HG03159 (cell line): ENCODE data around the gene ZNRF3.
"Not testable (repeated sequence)": the region's sequence is repeated elsewhere in the genome, so short reads cannot be mapped to it uniquely, and the experiment has no call there.

Experiments
- ATAC-seq: cut with Tn5 transposase; IDR thresholded peaks from one replicate; pipeline ENCODE4 v1.9.1; 2021; ENCODE audit warnings: mild to moderate bottlenecking, moderate library complexity; ENCODE audit not compliant: unreplicated experiment

Gene ZNRF3

GRCh38 chr22:29000641-29001040 lies 117.3 kb downstream of the ZNRF3 start:
- no peak for ATAC-seq

- ATAC-seq = no peak
These were observed 119.2 kb downstream of the ZNRF3 start for GRCh38 chr22:29002603-29003002.

DNA sequence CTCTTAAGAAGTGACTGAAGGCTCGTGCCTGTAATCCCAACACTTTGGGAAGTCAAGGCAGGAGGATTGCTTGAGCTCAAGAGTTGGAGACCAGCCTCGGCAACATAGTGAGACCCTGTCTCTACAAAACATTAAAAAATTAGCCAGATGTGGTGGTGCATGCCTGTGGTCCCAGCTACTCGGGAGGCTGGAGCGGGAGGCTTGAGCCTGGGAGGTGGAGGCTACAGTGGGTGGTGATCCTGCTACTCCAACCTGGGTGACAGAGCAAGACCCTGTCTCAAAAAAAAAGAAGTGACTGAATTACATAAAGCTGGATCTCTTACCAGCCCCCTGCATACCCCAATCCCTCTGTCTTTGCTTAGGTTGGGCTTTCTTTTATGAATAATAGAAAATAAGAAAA lies 120.2 kb downstream of the ZNRF3 start:
- ATAC-seq = no peak

DNA sequence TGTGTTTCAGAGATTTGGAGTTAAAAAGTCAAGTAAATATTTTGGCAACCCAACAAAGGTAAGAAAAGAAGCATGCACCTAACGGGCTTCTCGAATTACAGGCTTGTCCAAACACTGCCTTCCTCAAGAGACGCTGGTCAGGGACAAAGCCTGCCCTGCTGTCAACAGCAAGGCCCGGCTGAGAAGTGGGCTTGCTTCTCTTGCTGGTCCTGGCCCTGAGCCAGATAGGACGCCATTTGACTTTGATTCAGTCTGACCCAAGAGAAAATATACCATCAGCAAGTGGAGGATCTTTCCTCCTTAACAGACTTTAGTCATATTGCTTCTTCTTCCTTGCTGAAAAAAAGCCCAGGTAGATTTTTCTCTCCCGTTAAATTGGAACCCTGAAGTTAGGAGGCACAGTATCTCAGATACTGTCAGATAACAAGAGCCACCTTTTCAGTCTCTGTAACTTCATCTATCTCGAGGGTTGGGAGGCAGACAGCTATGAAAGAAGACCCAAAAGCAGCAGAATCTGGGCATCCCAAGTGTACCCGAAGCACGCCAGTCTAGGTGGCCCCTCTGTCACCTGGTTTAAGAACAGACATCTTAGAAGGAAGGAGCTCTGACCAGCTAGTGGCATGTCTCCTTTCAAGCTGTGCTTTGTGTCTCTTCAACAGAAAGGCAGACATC lies 120.7 kb downstream of the ZNRF3 start:
- ATAC-seq = no peak

- no peak for ATAC-seq
These were observed 121.4 kb downstream of the ZNRF3 start for GRCh38 chr22:29004647-29005371.

DNA sequence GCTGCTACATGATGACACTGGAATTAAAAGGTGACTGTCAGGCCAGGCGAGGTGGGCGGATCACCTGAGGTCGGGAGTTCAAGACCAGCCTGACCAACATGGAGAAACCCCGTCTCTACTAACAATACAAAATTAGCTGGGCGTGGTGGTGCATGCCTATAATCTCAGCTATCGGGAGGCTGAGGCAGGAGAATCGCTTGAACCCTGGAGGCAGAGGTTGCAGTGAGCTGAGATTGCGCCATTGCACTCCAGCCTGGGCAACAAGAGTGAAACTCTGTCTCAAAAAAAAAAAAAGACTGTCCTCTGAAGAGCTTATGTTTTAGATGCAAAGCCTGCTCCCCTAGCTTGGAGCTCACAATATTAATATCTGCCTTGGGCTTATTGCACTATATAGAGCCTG lies 122.4 kb downstream of the ZNRF3 start:
- not testable (repeated sequence) for ATAC-seq

- ATAC-seq = no peak
These were observed 123.0 kb downstream of the ZNRF3 start for GRCh38 chr22:29006346-29006745.

- ATAC-seq = no peak
These were observed 125.8 kb downstream of the ZNRF3 start for GRCh38 chr22:29009148-29009547.

GRCh38 chr22:29011240-29012100 lies 128.1 kb downstream of the ZNRF3 start:
- ATAC-seq = no peak

DNA sequence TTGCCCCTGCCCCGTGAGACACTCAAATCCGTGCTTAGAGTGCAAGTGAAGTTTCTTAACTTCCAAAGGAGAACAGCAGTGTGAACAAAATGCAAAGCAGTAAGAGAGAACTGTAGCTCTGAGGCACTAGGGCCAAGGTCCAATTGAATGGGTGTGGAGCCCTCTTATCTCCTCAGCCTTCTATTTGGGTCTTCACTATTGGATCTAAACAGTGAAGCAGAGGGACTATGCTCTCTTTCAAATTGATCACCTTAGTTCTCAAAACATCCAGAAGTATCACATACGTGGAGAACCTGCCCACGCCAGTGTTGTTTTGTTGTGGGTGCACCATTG lies 128.7 kb downstream of the ZNRF3 start:
- no peak for ATAC-seq

DNA sequence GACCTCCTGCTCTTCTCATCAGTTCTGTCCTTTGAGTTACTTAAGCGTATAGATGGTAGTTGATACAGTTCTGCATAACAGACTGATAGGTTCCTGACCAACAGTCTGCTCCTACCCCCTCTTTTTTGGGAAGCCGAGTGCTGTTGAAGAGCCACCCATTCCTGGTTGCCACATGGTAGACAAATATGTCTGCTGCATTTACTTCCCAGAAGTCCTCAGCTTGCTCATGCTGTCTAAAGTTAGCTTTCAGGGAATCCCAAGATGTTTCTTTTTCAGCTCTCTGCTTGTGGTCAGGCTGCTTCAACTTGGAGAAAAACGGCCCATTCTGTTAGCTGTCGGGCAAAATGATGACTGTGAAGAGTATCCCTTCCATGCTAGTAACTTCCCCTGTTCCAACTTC lies 129.6 kb downstream of the ZNRF3 start:
- no peak for ATAC-seq

DNA sequence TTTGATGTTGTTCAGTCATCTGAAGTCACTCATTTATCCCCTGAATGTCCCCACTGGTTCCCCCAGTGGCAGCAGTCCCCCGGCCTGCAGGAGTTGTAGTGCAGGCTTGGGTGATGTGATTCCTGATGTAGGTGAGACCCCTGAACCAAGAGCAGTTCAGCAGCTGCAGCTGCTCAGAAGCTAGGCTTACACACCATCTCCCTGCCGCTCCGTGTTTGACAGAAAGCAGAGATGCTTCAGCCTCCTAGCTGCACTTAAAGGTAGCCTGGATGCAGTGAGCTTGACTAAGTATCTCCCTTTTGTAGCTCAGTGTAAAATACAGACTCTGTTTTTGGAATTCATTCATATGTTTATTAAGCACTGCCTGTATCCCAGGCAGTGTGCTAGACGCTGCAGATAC lies 130.9 kb downstream of the ZNRF3 start:
- ATAC-seq = no peak

DNA sequence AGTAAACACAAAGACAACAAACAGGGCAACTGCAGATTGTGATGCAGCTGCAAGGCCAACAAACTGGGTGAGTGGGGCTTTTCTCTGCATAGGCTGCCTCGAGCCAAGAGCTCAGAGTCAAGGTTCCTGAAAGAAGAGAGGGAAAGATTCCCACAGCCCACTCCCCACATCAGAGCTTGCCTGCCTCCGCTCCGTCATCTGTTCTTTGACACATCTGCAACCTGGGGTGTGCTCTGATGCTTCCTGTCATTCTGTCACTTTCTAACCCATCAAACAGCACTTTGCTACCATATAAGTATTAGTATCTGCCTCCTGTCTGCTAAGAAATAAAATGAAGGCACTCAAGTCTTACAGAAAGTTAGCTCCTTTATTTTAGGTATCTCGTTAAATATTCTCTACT lies 131.4 kb downstream of the ZNRF3 start:
- ATAC-seq = no peak

- ATAC-seq = no peak
These were observed 132.9 kb downstream of the ZNRF3 start for GRCh38 chr22:29016067-29016938.

GRCh38 chr22:29018293-29019189 lies 135.2 kb downstream of the ZNRF3 start:
- ATAC-seq = no peak

DNA sequence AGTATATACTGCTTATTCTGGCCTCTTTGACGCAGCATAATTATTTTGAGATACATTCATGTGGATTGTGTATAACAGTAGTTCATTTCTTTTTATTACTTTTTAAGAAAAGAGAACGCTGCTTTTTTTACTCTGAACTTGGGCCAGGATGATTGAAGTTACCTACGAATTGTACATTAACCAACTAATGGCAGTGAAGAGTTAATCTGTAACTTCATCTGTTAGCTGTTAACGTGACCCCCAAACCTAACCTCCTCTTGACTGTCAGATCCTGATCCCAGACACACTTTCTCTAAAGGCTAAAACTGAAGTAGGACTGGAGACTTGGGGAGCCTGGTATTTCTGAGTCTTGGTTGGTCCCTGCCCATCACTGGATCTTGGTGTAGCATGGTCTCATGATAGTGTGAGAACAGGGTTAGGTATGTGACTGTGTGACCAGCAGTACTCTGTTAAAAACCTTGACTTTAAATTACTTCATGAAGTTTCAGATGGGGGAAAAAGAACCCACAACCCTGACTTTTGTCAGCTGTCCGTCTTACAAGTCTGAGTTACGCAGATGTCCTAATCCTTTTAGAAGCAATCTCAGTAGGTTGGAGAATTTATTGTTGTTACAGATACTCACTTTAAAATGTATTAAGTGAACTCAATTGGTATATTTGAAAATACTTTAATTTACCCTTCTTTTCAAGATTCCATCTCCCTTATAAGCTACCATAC lies 138.9 kb downstream of the ZNRF3 start:
- no peak for ATAC-seq

- no peak for ATAC-seq
These were observed 139.9 kb downstream of the ZNRF3 start for GRCh38 chr22:29023172-29023796.

DNA sequence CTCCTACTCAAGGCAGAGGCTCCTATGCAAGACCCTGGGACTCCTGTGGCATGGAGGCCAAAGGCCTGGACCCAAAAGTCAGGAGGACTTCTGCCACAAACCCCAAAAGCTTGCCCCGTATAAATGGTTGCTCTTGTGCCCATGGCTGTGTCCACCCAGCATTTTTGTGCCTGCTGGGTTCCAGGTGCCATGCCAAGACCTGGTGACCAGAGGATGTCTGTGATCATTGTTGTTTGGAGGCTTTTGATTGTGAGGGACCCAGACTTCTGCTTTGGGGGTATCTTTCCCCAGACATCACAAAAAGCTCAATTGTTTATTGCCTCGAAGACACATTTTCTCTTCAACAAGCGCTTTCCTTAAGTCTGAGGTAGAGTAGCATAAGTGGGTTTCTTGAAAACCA lies 143.2 kb downstream of the ZNRF3 start:
- no peak for ATAC-seq

DNA sequence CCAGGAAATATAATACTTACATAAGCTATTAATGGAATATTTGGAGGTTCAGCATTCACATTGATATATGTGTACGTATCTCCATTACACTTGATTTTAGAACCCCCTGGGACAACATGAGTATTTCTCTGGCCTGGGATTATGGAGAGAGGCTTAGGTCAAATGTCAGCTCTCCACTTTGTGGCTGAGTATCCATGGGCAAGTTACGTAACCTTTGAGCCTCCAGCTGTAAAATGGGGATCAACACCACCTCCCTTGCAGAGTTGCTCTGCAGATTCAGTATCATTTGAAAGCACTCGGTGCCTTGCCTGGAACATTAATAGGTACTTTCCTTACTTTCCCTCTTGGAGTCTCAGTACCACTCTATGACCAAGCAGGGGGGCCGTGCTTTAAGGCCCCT lies 145.1 kb downstream of the ZNRF3 start:
- no peak for ATAC-seq
